Skeletal muscle satellite cell (primary cell): ENCODE data around the gene HTT.

Experiments used
- H3K27me3 ChIP-seq: 2 replicates; pipeline ENCODE4 v1.7.0; 2013; ENCODE audit warnings: low read length; ENCODE audit not compliant: control insufficient read depth, insufficient read depth
- H3K36me3 ChIP-seq: 2 replicates; pipeline ENCODE4 v1.7.0; 2013; ENCODE audit warnings: mild to moderate bottlenecking, control low read depth, low read length; ENCODE audit not compliant: insufficient read depth
- H3K4me1 ChIP-seq: 2 replicates; pipeline ENCODE4 v1.7.0; 2013; ENCODE audit warnings: low read length; ENCODE audit not compliant: control insufficient read depth, insufficient read depth
- H3K4me2 ChIP-seq: 2 replicates; pipeline ENCODE4 v1.7.0; 2013; ENCODE audit warnings: mild to moderate bottlenecking, low read length
- H3K4me3 ChIP-seq: 2 replicates; pipeline ENCODE4 v1.7.0; 2013; ENCODE audit warnings: low read length
- H3K9ac ChIP-seq: 2 replicates; pipeline ENCODE4 v1.7.0; 2013; ENCODE audit warnings: mild to moderate bottlenecking, low read depth, low read length, moderate library complexity
- H3K9me3 ChIP-seq: replicated peaks from 2 replicates; pipeline ENCODE4 v1.7.0; 2013; ENCODE audit warnings: mild to moderate bottlenecking, control low read depth, low read length

HTT gene

GRCh38 chr4:3250438-3250955 is 176.0 kb downstream of the HTT start:
- no peak overlapping the region for H3K4me2 ChIP-seq
- no peak overlapping the region for H3K4me3 ChIP-seq
- H3K36me3 ChIP-seq = no peaks in the 10 kb centered on the region
- no peaks in the 10 kb centered on the region for H3K4me1 ChIP-seq
- no peaks in the 10 kb centered on the region for H3K27me3 ChIP-seq
- H3K9ac ChIP-seq = no peak overlapping the region
- H3K9me3 ChIP-seq = no peaks in the 10 kb centered on the region

DNA sequence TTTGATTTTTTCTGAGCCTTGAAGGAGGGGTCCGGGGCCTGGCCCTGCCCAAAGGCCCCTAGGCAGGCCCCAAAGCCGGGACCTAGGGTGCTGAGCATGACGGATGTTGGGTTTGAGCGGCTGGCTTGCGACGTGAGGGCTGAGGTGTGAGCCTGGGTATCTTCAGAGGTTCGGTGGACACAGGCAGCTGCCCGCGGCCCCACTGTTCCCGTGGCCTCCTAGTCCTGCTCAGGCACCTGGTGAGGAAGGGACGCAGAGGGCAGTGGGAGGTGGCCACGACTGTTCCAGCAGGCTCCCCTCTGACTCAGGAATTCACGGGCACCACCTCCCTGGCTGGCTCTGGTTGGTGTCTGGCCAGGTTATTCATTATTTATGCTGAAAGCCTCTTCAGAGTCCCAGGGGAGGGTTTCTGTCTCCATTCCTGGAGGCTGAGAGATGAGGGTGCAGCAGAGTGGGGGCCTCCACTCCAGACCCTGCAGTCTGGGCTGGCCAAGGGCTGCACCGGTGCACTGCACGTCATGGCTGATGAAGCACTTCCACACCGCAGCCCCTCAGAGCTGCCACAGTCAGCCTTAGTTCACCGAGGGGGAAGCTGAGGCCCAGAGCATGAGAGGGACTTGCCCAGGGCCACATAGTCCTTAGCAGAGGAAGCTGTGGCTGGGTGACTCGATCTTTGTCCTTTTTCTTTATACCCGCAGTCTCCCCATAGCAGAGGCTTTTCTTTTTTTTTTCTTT is 176.6 kb downstream of the HTT start:
- Histone ChIP-seq H3K4me3 (no peak overlapping the region), H3K27me3 (no peaks in the 10 kb centered on the region)

GRCh38 chr4:3251691-3252479 is 177.4 kb downstream of the HTT start:
- H3K4me1 ChIP-seq = no peaks in the 10 kb centered on the region
- H3K9ac ChIP-seq = no peak overlapping the region
- H3K4me2 ChIP-seq = no peak overlapping the region
- no peaks in the 10 kb centered on the region for H3K36me3 ChIP-seq
- no peak overlapping the region for H3K4me3 ChIP-seq
- no peaks in the 10 kb centered on the region for H3K9me3 ChIP-seq
- no peaks in the 10 kb centered on the region for H3K27me3 ChIP-seq

More for the DNA sequence above, 176.6 kb downstream of the HTT start:
- H3K9ac ChIP-seq = no peak overlapping the region
- H3K4me1 ChIP-seq = no peaks in the 10 kb centered on the region
- H3K36me3 ChIP-seq = no peaks in the 10 kb centered on the region
- H3K4me2 ChIP-seq = no peak overlapping the region
- no peaks in the 10 kb centered on the region for H3K9me3 ChIP-seq

DNA sequence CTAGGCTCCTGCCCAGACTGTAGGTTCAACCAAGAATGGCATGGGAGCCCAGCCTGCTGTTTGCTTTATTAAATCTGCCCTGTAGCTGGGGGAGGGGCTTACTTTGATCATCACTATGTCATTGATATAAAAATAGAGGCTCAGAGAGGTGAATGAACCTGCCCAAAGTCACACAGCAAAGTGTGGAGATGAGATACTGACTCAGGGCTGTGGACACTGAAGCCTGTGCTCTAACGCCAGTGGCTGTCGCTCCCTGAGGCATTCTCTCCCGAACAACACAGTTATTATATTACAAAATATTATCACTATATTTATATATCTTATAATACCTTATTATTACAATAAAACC is 178.0 kb downstream of the HTT start:
- Histone ChIP-seq H3K4me3 (no peak overlapping the region), H3K4me1 (peaks cover 3% of the 10 kb centered on the region), H3K27me3 (no peaks in the 10 kb centered on the region), H3K4me2 (no peak overlapping the region), H3K9ac (no peak overlapping the region), H3K9me3 (no peaks in the 10 kb centered on the region), H3K36me3 (no peaks in the 10 kb centered on the region)

- H3K4me1 ChIP-seq = peaks cover 6% of the 10 kb centered on the region
- H3K4me2 ChIP-seq = no peak overlapping the region
- no peak overlapping the region for H3K9ac ChIP-seq
These were observed 178.6 kb downstream of the HTT start for GRCh38 chr4:3252831-3253641.

GRCh38 chr4:3253808-3254207 is 179.3 kb downstream of the HTT start:
- no peak overlapping the region for H3K9ac ChIP-seq
- H3K4me1 ChIP-seq = peaks cover 6% of the 10 kb centered on the region
- H3K9me3 ChIP-seq = no peaks in the 10 kb centered on the region

More at GRCh38 chr4:3252831-3253641, 178.6 kb downstream of the HTT start:
- Histone ChIP-seq H3K36me3 (no peaks in the 10 kb centered on the region), H3K4me3 (no peak overlapping the region), H3K9me3 (no peaks in the 10 kb centered on the region), H3K27me3 (no peaks in the 10 kb centered on the region)

GRCh38 chr4:3254302-3255131 is 180.0 kb downstream of the HTT start:
- Histone ChIP-seq H3K4me3 (no peak overlapping the region), H3K27me3 (no peaks in the 10 kb centered on the region), H3K9me3 (no peaks in the 10 kb centered on the region), H3K4me2 (no peak overlapping the region), H3K4me1 (peaks cover 6% of the 10 kb centered on the region), H3K9ac (no peak overlapping the region), H3K36me3 (no peaks in the 10 kb centered on the region)

More at GRCh38 chr4:3253808-3254207, 179.3 kb downstream of the HTT start:
- no peak overlapping the region for H3K4me3 ChIP-seq
- H3K36me3 ChIP-seq = no peaks in the 10 kb centered on the region
- no peak overlapping the region for H3K4me2 ChIP-seq
- no peaks in the 10 kb centered on the region for H3K27me3 ChIP-seq

GRCh38 chr4:3255611-3256186 is 181.2 kb downstream of the HTT start:
- H3K36me3 ChIP-seq = no peaks in the 10 kb centered on the region
- H3K27me3 ChIP-seq = no peaks in the 10 kb centered on the region
- no peaks in the 10 kb centered on the region for H3K9me3 ChIP-seq
- no peak overlapping the region for H3K9ac ChIP-seq
- H3K4me1 ChIP-seq = peaks cover 6% of the 10 kb centered on the region
- H3K4me2 ChIP-seq = no peak overlapping the region
- H3K4me3 ChIP-seq = no peak overlapping the region

DNA sequence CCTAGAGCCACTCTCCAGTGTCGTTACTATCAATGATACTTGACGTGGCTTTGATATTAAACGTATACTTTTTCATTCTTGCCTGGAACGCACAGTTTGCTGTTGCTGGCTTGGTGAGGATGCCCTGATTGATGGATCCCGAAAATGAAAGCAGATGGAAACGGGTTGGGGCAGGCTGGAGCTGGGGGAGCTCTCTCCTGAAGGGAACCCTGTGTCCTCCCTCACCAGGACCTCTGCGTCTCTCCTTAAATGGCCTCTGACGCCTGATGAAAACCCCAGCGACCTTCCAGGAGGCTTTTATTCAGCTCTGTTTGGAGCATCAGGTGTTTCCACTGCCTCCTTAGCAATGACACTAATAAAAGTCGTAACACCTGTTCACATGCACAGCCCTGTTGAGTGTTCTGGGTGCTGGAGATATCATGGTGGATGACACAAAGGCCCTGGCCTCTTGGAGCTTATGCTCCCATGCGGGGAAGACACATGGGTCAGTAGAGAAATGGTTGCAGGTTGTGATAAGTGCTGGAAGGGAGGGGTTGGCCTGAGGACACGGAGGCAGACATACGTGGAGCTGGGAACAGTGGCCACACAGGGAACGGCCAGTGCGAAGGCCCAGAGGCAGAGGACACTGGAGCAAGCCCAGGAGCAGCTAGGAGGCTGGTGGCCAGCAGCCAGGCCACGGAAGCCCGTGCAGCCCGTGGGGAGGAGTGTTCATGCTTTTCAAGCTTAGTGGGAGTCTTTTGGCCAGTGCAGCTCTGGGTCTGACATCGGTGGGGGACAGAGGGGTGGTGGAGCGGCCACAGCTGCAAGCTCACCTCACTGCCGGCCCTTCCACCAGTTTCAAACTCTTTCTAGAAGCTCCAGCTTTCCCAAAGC is 182.0 kb downstream of the HTT start:
- no peaks in the 10 kb centered on the region for H3K27me3 ChIP-seq
- no peak overlapping the region for H3K9ac ChIP-seq
- H3K4me3 ChIP-seq = no peak overlapping the region
- H3K36me3 ChIP-seq = no peaks in the 10 kb centered on the region
- H3K4me1 ChIP-seq = peaks cover 6% of the 10 kb centered on the region
- H3K9me3 ChIP-seq = no peaks in the 10 kb centered on the region
- H3K4me2 ChIP-seq = no peak overlapping the region

- Histone ChIP-seq H3K4me2 (no peak overlapping the region), H3K4me1 (peaks cover 6% of the 10 kb centered on the region), H3K4me3 (no peak overlapping the region), H3K27me3 (no peaks in the 10 kb centered on the region), H3K9me3 (no peaks in the 10 kb centered on the region), H3K9ac (no peak overlapping the region), H3K36me3 (no peaks in the 10 kb centered on the region)
These were observed 182.6 kb downstream of the HTT start for GRCh38 chr4:3257103-3257555.
